Neural cell (in vitro differentiated cells): ENCODE data around the gene FBL. TPM values are rescaled to one million over a fixed set of nuclear protein-coding genes. Genes with fewer than 3 reads are reported as not detected.

ENCODE experiments used
- H2AFZ ChIP-seq: fragments of 200-600, 300-800 bp; sonication (generic), shearing (Covaris generic); 2 replicates; pipeline ENCODE4 v1.6.0; 2014; ENCODE audit warnings: low read depth, mild to moderate bottlenecking, antibody characterized with exemption, low read length, moderate library complexity
- H3F3A ChIP-seq: fragments of 200-600 bp; shearing (Covaris generic); 2 replicates; pipeline ENCODE4 v1.6.1; 2016; ENCODE audit warnings: mild to moderate bottlenecking, moderate library complexity, mixed read lengths, antibody characterized with exemption, low read length; ENCODE audit not compliant: insufficient read depth, poor library complexity, severe bottlenecking
- H3K27ac ChIP-seq: fragments of 200-600, 300-800 bp; sonication (generic), shearing (Covaris generic); 2 replicates; pipeline ENCODE4 v1.5.1; 2014; ENCODE audit warnings: mild to moderate bottlenecking, low read length, moderate library complexity
- H3K27me3 ChIP-seq: fragments of 300-800, 200-600 bp; sonication (generic), shearing (Covaris generic); 2 replicates; pipeline ENCODE4 v1.6.0; 2014; ENCODE audit warnings: mild to moderate bottlenecking, low read depth, low read length, moderate library complexity; ENCODE audit not compliant: insufficient read depth
- H3K36me3 ChIP-seq: fragments of 300-800, 200-600 bp; sonication (generic), shearing (Covaris generic); 2 replicates; pipeline ENCODE4 v1.5.1; 2014; ENCODE audit warnings: mild to moderate bottlenecking, antibody characterized with exemption, low read length, moderate library complexity; ENCODE audit not compliant: insufficient read depth
- H3K4me2 ChIP-seq: fragments of 300-800, 200-600 bp; sonication (generic), shearing (Covaris generic); 2 replicates; pipeline ENCODE4 v1.6.0; 2014; ENCODE audit warnings: mild to moderate bottlenecking, low read length
- H3K4me3 ChIP-seq: fragments of 300-800, 200-600 bp; sonication (generic), shearing (Covaris generic); 2 replicates; pipeline ENCODE4 v1.5.1; 2014; ENCODE audit warnings: mild to moderate bottlenecking, low read length, moderate library complexity
- H3K79me2 ChIP-seq: fragments of 200-600 bp; shearing (Covaris generic); replicated peaks from 2 replicates; pipeline ENCODE4 v1.6.0; 2014; ENCODE audit warnings: mild to moderate bottlenecking, low read length, moderate library complexity; ENCODE audit not compliant: insufficient read depth
- H3K9ac ChIP-seq: fragments of 300-800, 200-600 bp; sonication (generic), shearing (Covaris generic); 2 replicates; pipeline ENCODE4 v1.6.1; 2016; ENCODE audit warnings: mild to moderate bottlenecking, low read length, mixed read lengths
- H3K9me2 ChIP-seq: fragments of 200-600 bp; shearing (Covaris generic); 2 replicates; pipeline ENCODE4 v1.6.1; 2016; ENCODE audit warnings: mild to moderate bottlenecking, low read length, mixed read lengths; ENCODE audit not compliant: insufficient read depth
- H3K9me3 ChIP-seq: fragments of 200-600, 300-800 bp; sonication (generic), shearing (Covaris generic); 2 replicates; pipeline ENCODE4 v1.6.1; 2016; ENCODE audit warnings: mild to moderate bottlenecking, mixed run types, low read length, moderate library complexity, mixed read lengths
- H4K20me1 ChIP-seq: fragments of 200-600 bp; shearing (Covaris generic); 2 replicates; pipeline ENCODE4 v1.6.1; 2016; ENCODE audit warnings: mild to moderate bottlenecking, mixed run types; ENCODE audit not compliant: insufficient read depth
- EP300 ChIP-seq: fragments of 450-650 bp; conservative IDR thresholded peaks from 2 replicates; pipeline ENCODE4 v1.6.1; 2014; ENCODE audit warnings: antibody characterized with exemption, mild to moderate bottlenecking, moderate library complexity; ENCODE audit not compliant: poor library complexity, severe bottlenecking
- EZH2 ChIP-seq: fragments of 200-600, 300-800 bp; shearing (Covaris generic), sonication (generic); IDR thresholded peaks from 2 replicates; pipeline ENCODE4 v1.6.1; 2014; ENCODE audit warnings: antibody characterized with exemption, low read length, borderline replicate concordance, mild to moderate bottlenecking; ENCODE audit not compliant: insufficient read depth, poor library complexity, severe bottlenecking
- MXI1 ChIP-seq: fragments of 450-650 bp; conservative IDR thresholded peaks from 2 replicates; pipeline ENCODE4 v1.6.1; 2014; ENCODE audit warnings: antibody characterized with exemption, mild to moderate bottlenecking; ENCODE audit not compliant: poor library complexity, severe bottlenecking
- POLR2AphosphoS5 ChIP-seq: IDR thresholded peaks from 2 replicates; pipeline ENCODE4 v1.6.1; 2012
- RAD21 ChIP-seq: fragments of 450-650 bp; conservative IDR thresholded peaks from 2 replicates; pipeline ENCODE4 v1.6.1; 2014; ENCODE audit warnings: antibody characterized with exemption, mild to moderate bottlenecking, moderate library complexity
- SMC3 ChIP-seq: fragments of 450-650 bp; conservative IDR thresholded peaks from 2 replicates; pipeline ENCODE4 v1.6.1; 2014; ENCODE audit warnings: antibody characterized with exemption, mild to moderate bottlenecking, moderate library complexity; ENCODE audit not compliant: poor library complexity
- TAF1 ChIP-seq: IDR thresholded peaks from 2 replicates; pipeline ENCODE4 v1.6.1; 2012; ENCODE audit warnings: low read depth
- polyA plus RNA-seq: library from polyadenylated mRNA; depleted of rRNA; stranded (reverse); fragments of >200 nt; gene quantifications from 2 replicates; pipeline ENCODE4 v1.2.3, GENCODE V29; 2014
- TF ChIP-seq, protein P1 (sequence below): fragments of 450-650 bp; IDR thresholded peaks from 2 replicates; pipeline ENCODE4 v1.5.1; 2014; ENCODE audit warnings: antibody characterized with exemption, mild to moderate bottlenecking, moderate library complexity; ENCODE audit not compliant: poor library complexity, severe bottlenecking
- TF ChIP-seq, protein P2 (sequence below): IDR thresholded peaks from 2 replicates; pipeline ENCODE4 v1.6.1; 2012; ENCODE audit warnings: borderline replicate concordance

Gene FBL
- polyA plus RNA-seq, 1 donor from 2014 or later, result 84.7 TPM

DNA sequence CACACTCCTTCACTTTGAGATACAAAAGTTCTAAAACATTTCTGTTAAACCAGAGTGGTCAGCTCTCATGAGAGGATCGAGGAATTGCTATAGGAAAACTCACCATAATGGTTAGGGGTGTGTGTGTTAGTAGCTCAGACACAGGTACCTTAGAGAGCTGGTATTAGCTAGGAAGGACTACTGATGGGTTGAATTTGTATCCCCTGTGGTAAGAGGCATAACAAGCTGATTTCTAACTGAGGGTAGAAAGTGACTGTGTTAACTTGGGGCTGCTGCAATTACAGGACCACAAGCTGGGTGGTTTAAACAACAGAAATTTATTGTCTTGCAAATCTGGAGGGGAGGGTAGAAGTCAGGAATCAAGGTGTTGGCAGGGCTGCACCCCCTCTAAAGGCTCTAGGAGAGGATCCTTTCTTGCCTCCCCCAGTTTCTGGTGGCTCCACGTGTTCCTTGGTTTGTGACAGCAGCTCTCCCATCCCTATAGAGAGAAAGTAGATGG lies 50.1 kb downstream of the FBL start:
- Histone ChIP-seq H3K27me3 (no peaks in the 10 kb centered on the region), H3K9ac (no peak overlapping the region), H3F3A (no peaks in the 10 kb centered on the region), H3K4me2 (no peak overlapping the region), H3K36me3 (no peaks in the 10 kb centered on the region), H3K79me2 (no peaks in the 10 kb centered on the region), H4K20me1 (no peaks in the 10 kb centered on the region), H3K27ac (no peak overlapping the region), H3K4me3 (no peak overlapping the region), H3K9me3 (no peaks in the 10 kb centered on the region), H2AFZ (no peak overlapping the region), H3K9me2 (no peaks in the 10 kb centered on the region)
- TF ChIP-seq, protein P1, sequence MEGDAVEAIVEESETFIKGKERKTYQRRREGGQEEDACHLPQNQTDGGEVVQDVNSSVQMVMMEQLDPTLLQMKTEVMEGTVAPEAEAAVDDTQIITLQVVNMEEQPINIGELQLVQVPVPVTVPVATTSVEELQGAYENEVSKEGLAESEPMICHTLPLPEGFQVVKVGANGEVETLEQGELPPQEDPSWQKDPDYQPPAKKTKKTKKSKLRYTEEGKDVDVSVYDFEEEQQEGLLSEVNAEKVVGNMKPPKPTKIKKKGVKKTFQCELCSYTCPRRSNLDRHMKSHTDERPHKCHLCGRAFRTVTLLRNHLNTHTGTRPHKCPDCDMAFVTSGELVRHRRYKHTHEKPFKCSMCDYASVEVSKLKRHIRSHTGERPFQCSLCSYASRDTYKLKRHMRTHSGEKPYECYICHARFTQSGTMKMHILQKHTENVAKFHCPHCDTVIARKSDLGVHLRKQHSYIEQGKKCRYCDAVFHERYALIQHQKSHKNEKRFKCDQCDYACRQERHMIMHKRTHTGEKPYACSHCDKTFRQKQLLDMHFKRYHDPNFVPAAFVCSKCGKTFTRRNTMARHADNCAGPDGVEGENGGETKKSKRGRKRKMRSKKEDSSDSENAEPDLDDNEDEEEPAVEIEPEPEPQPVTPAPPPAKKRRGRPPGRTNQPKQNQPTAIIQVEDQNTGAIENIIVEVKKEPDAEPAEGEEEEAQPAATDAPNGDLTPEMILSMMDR, result no peak
- TF ChIP-seq TAF1, result no peak
- no peak for TF ChIP-seq POLR2AphosphoS5
- no peak for TF ChIP-seq MXI1
- no peak for TF ChIP-seq EZH2
- TF ChIP-seq, protein P2, sequence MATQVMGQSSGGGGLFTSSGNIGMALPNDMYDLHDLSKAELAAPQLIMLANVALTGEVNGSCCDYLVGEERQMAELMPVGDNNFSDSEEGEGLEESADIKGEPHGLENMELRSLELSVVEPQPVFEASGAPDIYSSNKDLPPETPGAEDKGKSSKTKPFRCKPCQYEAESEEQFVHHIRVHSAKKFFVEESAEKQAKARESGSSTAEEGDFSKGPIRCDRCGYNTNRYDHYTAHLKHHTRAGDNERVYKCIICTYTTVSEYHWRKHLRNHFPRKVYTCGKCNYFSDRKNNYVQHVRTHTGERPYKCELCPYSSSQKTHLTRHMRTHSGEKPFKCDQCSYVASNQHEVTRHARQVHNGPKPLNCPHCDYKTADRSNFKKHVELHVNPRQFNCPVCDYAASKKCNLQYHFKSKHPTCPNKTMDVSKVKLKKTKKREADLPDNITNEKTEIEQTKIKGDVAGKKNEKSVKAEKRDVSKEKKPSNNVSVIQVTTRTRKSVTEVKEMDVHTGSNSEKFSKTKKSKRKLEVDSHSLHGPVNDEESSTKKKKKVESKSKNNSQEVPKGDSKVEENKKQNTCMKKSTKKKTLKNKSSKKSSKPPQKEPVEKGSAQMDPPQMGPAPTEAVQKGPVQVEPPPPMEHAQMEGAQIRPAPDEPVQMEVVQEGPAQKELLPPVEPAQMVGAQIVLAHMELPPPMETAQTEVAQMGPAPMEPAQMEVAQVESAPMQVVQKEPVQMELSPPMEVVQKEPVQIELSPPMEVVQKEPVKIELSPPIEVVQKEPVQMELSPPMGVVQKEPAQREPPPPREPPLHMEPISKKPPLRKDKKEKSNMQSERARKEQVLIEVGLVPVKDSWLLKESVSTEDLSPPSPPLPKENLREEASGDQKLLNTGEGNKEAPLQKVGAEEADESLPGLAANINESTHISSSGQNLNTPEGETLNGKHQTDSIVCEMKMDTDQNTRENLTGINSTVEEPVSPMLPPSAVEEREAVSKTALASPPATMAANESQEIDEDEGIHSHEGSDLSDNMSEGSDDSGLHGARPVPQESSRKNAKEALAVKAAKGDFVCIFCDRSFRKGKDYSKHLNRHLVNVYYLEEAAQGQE, result no peak

DNA sequence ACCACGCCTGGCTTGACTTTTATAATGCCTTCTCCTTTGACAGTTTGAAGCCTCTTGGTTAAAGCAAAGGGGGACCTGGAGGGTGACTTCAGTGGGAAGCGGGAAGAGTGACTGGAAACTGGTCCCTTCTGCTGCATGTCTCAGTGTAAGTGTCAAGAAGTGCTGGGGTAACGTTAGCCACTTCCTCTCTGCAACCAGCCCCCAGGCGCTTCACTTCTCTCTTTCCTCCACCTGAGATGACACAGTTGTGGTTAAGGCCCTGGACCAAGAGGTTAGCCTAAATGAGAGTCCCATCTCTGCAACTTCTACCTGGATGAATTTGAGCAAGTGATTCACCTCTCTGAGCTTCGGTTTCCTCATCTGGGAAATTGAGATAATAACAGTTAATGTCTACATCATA lies 51.2 kb downstream of the FBL start:
- Histone ChIP-seq H3K4me3 (no peak overlapping the region), H2AFZ (no peak overlapping the region), H3K9me2 (no peaks in the 10 kb centered on the region), H3K79me2 (no peaks in the 10 kb centered on the region), H3K9me3 (no peaks in the 10 kb centered on the region), H3K36me3 (no peaks in the 10 kb centered on the region), H4K20me1 (no peaks in the 10 kb centered on the region), H3K27ac (no peak overlapping the region), H3K9ac (no peak overlapping the region), H3F3A (no peaks in the 10 kb centered on the region), H3K4me2 (no peak overlapping the region), H3K27me3 (no peaks in the 10 kb centered on the region)
- TF ChIP-seq TAF1 (no peak), RAD21 (no peak), EP300 (no peak), SMC3 (no peak), MXI1 (no peak), EZH2 (no peak), POLR2AphosphoS5 (no peak)
- TF ChIP-seq, protein P1, result no peak
- TF ChIP-seq, protein P2, result no peak
